GM18861 (cell line): ENCODE measurements around the gene PLCB2.

Experiments
- ATAC-seq: cut with Tn5 transposase; IDR thresholded peaks from one replicate; pipeline ENCODE4 v1.9.1; 2021; ENCODE audit not compliant: unreplicated experiment

The PLCB2 gene

DNA sequence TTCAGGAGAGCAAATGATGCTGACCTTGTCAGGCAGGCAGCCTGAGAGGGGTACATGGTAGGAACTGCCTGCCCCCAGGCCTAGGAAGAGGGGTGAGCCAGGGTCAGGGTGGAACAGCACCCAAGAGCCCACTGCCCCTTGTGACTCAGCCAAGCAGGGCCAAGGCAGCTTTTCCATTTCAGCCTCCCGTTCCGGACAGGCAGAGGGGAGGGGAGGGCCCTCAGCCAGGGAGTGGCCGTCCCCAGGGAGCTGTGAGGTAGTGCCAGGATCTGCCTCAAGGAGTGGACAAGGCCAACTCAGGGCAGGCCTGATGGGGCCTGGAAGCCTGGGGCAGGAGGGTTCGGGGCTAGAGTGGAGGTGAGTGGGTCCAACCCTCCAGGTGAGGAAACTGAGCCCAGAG, 19.8 kb downstream of the PLCB2 start:
- ATAC-seq = no peak

DNA sequence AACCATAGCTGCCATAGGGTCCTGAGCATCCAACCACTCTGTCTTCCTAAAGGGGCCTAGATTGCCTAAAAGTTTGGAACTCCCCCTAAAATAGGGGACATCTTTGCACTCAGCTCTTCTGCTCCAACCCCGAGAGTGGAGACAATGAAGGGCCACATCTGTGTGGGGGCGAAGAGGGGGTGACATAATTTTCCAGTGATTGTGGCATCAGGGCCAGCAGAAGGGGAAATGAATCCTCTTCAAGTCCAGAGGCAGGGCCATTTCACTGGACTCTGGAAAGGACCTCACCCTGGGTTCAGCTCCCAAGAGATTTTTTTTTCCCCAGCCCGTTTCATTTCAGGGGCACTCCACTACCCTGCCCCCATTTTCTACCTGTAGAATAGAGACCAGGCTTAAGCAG, 20.2 kb downstream of the PLCB2 start:
- ATAC-seq = no peak

DNA sequence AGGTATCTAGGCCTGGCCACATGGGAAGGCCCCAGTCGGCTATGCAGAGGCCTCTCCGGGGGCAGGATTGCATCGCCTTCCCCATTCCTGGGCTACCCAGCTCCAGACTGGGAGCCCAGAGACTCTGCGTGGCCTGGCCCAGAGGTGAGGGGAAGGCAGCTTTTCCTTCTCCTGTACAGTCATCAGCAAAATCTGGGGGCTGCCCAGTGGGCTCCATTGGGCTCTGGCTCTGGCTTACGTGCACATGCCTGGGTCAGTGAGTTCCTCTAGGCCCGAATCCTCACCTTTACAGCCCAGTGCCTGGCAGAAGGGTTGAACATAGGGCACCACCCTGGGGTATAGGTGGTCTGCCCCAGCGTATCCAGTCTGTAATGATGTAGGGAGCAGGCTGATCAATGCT, 20.9 kb downstream of the PLCB2 start:
- ATAC-seq = no peak

DNA sequence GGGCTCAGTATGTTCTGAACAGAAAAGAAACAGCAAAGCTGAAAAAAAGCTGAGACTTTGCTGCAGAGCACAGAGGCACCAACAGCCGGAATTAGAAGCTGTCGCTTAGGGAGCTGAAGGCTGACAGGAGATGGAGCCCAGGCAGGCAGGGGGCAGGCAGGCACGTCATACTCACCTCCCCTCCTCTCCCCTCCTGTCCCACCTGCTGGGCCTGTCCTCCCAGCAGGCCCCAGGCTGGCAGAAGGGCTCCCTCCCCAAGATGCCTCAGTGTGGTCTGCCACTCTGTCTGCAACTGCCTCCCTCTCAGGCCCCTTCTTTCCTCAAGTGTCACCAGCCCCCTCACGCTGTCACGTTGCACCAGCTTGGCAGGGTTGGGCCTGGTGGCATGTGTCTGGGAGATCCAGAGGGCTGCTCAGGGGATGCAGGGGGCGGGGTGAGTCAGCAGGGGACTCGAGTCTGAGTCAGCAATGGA, 21.6 kb downstream of the PLCB2 start:
- no peak for ATAC-seq

DNA sequence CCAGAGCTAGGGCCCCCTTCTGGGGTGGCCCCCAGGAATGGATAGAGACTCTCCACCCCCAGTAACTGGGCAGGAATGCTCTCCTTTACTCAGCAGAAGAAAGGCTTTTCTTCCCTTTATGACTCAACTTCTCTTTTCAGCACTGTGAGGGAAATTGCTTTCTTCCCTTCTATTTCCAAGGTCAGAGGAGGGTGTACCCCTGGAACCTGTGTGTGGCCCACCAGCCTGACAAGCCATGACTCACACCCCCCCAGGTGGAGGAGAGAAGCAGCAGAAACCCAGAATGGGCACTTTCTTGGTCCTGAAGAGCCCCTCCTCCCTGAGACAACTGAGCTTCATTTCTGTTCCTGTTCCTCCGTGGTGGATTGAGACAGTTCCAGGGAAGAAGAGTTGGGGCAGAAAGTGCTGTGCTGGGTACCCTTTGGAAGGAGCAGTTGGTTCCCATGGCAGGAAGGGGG, 22.2 kb downstream of the PLCB2 start:
- ATAC-seq = no peak

DNA sequence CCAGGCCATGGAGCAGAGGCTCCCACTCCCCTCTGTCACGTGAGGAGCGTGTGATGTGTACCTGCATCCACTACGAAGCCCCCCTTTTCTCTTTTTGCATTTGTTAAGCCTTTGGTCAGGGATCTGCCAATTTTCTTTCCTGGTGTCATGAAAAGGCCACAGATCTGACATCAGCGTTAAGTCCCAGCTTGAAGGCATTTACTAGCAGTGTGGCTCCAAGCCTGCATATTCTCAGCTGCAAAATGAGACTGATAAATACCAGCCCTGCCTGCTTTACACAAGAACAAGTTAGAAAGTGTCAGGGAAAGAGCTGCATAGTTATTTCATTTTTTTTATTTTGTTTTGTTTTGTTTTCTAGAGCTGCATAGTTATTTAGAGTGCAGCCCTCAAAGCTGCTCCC, 22.6 kb downstream of the PLCB2 start:
- no peak for ATAC-seq

DNA sequence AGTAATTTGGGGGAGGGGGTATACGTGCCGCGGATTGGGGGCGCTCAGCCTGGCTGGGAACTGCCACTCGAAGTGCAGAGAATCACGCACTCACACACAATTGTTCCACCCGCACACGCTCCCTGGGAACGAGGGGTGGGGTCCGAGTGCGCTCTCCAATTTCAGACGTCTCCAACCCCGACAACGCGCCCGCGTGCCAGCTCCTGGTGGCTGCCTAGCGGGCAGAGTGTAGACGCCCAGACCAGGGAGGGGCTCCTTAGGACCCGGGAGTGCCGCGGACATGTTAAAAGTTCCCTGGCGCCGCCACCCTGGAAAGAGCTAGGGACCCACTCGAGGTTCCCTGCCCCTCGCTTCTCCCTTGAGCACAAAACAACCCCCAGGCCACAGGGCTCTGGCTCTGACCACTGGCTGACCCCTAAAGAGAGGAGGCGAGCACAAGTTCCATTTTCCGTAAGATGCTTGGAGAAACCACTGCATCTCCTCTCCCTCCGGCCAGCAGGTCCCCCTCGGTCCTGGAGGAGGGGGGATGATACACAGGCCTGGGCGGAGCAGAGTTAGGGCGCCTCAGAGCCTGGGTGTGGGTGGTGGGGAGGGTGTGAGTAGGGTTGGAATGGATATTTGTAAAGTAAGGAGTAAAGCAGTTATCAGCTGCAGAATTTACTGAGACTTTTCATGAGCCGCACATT, 24.0 kb downstream of the PLCB2 start:
- ATAC-seq = no peak

DNA sequence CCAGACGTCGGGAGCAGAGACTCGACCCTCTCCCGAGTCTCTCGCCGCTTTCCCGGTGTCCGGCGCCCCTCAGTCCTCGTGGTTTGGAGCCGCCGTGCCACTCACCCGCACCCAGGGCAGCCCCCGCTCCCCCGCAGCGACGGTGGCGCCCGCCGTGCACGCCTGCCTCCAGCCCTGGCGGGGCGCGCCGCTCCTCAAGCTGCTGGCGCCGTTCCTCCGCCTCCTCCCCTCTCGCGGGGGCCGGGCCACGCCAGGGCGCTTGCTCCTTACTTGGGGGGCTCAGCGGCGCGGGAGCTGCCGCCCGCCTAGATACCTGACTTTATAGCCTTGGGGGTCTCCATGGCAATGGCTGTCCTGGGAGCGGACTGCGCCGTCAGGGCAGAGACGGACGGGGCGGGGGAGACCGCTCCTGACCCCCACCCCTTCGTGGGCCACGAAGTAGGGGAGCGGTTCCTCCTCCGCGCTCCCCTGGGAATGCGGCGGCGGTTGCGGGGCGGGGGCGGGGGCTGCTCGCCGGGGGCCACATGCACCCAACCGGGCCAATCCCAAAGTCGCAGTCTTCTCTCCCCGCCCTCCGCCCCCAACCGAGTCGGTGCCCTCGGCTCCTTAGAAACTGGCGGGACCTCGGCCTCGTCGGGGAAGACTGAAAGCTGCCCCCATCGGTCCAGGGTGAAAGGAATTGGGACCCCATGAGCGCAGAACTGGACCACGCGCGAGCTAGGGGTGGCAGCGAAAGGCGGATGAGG, 24.7 kb downstream of the PLCB2 start, which contains the start of gene ANKRD63:
Gene ANKRD63, minus strand, starts transcription at position 196 of the 746 bp plus-strand sequence. CDS start 478 bp downstream, outside the sequence.
- no peak for ATAC-seq

DNA sequence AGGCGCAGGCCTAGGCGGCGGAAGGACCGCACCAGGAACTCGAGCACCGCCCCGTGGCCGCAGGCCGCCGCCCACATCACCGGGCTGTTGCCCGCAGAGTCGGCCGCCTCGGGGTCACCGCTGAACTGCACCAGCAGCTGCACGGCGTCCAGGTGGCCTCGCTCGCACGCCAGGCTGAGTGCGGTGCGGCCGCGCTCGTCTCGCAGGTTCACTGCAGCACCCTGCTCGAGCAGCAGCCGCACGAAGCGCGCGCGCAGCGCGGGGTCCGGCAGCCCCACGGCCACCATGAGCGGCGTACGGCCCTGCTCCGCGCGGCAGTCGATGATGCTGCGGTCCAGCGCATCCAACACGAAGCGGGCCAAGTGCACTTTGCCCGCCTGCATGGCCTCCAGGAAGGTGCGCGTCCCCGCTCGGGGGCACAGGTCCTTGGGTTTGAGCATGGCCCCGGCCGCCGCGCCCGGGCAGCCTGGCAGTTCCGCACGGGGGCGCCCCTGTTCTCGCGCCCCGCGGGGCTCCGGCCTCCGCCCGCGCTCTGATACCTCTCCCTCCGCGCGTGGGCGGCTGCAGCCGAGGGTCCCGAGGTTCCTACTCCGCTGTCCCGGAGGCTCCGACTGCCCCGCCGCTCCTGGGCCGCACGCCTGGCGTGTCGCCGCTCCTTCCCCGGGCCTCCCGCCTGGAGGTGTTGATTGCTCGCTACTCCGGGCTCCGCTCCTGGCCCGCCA, 25.4 kb downstream of the PLCB2 start:
- ATAC-seq = no peak

DNA sequence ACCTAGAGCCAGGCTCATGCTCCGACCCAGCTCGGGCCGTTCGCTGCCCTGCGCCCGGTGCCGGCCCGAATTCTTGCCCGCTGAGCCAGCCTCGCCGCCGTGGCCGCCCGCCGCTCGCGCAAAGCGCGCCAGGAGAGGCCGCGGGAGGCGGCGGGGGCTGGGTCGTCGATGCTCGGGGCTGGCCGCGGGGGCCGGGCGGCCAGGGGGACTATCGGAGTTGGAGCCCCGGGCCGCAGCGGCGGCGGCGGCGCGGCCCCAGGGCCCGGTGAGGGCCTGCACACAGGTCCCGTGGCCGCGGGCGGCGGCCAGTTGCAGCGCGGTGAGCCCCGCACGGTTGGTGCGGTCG, 26.0 kb downstream of the PLCB2 start:
- no peak for ATAC-seq

DNA sequence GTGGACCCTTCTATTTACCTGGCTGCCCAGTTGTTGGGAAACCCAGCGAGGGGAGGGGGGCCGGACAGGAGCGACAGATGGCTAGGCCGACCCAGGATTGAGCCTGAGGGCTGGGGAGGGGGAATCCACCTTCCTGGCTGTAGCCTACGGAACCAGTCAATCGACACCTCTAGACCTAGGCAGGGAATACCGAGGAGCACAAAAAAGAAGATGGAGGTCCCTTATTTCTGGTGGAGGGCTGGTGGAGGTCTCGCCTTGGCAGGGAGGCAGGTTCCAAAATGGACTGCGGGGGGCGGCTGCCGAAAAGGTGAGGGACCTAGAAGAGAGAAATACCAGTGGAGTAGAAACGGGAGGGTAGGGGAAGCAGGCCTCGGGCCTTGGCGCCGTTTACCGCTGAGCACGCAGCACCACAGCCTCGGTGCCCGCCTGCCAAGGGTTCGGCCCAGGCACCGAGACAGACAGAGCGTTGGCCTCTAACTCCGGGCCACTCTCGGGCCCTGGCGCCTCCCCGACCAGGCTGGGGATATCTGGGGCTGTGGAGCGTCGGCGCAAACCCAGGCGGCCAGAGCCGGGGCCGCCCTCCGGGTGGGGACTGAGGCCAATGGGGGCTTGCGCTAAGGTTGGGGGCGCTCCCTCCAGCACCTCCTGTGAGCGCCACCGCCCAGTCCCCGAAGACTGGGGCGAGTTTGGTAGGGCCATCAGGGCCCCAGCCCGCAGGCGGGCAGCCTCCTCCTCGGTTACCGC, 26.5 kb downstream of the PLCB2 start:
- no peak for ATAC-seq

DNA sequence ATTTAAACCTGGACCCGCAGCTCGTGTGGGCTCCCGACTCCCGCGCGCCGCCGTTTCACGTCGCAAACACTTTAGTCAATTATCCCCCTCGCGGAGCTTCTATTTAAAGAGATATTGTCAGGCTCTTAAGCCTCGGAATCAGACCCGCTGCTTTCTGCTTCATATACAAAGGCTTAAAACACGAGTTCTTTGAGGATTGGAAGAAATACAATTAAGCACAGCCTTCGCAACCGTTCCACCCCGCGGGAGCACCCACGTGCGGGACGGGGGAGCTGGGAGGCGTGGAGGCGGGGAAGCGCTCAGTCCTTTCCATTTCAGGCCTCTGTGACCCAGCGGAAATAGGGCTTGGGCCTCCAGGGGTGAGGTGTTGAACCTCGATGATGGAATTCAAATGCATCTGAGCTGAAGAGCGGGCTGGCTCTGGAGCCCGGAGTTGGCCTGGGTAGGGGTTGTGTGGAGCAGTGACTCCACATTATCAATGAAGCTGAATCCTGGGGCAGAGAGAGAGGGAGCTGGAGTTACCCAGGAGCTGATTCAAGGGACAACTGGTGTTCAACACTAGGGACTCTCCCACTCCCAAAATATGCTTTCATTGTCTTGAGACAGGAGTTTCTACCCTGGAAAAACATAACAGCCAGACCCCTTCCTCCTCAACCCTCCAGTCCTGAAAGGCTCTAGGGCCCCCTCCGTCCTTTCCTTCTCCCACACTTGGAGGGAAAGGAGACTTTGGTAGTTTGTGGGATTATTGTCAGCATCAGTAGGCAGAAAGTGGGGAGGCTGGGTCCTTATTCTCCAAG, 27.3 kb downstream of the PLCB2 start:
- ATAC-seq = no peak

DNA sequence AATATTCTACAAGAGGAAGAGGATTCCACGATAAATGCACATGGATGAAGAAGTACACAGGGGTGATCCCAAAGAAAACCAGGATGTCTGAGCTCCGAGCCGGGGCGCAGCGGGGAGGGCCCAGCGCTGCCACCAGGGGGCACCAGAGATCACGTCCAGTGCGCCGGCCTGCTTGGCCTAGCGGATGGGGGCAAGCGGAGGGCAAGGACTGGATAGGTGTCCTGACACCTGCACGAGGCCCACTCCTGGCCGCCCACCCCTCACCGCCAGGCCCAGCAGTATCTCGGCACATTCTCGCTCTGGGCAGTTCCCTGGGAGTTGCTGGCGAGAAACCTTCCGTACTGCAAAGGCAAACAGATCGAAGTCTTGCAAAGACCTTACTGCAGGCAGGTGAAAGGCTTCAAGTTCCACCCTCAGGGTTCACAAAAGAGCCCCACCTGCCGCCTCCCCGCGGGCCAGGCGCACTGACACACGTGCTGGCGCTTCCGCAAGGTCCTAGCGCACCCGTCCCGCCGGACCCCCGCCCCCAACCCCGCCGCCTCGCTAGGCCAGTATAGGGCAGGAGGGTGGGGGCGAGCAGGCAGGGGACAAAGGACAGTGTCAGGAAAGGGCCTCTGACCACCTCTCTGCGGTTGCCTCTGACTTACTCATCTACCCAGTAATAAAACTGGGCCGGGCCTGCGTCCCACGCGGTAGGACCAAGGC, 28.1 kb downstream of the PLCB2 start:
- ATAC-seq = no peak

DNA sequence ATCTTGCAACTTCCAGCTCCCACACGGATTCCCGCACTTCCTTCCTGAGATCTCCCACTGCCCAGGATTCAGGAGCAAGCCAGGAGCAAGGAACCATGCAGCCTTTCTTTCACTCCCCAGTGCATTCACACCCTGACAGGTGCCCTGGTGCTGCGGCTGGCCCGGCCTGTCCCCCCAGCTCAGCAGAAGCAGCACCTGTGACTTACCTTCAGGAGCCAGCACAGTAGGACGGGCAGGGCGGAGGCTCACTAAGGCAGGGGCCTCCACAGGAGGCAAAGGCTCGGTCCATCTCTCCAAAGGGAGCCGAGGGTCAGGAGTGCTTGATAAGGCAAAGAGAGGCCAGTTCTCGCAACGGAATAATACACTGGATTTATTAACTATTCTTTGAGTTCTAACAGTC, 29.7 kb downstream of the PLCB2 start:
- ATAC-seq = no peak

DNA sequence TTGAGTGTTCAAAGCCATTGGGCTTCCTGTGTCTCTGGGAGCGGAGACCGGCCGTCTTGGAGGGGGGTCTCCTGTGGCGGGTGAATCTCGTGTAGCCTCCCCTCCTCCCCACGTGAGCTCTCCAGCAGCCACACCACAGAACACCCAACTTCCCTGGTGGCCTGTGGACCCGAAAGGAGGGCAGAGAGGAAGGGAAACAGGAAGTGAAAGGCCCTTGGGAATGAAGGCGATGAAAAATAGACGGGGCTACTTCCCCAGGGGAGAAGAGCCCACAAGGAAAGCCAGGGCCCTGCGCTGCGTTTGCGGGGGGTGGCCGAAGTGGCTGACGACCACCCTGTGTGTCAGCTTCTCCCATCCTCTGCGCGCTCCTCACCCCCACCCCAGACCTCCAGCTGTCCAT, 30.3 kb downstream of the PLCB2 start:
- no peak for ATAC-seq

DNA sequence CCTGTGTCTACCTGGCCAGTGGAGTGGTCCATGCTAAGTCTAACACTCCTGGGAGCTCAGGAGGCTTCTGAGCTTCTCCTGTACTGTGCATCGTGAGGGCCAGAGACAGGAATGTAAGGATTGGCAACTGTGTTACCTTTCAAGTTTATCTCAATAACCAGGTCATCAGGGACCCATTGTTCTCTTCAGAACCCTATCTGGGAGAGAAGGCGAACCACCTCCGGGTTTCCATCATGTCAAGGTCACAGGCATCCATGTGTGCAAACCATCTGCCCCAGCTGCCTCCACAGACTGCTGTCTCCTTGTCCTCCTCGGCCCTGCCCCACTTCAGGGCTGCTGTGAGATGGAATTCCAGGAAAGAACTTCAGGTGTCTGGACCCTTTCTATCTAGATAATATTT, 30.8 kb downstream of the PLCB2 start:
- no peak for ATAC-seq

DNA sequence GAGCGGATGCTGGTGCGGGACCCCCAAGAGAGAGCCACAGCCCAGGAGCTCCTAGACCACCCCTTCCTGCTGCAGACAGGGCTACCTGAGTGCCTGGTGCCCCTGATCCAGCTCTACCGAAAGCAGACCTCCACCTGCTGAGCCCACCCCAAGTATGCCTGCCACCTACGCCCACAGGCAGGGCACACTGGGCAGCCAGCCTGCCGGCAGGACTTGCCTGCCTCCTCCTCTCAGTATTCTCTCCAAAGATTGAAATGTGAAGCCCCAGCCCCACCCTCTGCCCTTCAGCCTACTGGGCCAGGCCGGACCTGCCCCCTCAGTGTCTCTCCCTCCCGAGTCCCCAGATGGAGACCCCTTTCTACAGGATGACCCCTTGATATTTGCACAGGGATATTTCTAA, 31.8 kb downstream of the PLCB2 start:
- ATAC-seq = no peak

DNA sequence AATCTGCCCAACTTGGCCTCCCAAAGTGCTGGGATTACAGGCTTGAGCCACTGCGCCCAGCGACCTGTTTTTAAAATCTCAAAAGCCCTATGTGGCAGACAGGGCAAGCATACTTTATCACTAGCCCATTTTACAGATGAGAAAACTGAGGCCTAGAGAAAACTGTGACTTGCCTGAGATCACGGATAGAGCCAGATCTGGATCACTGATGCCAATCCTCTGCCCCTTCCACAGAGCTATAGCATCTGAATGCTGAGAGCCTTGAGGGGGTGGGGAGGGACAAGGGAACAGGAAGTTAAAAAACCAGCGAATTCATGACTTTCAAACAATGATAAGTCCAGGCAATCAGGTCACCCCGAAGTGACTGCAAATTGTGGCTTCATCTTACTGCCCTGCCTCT, 32.2 kb downstream of the PLCB2 start:
- ATAC-seq = no peak

DNA sequence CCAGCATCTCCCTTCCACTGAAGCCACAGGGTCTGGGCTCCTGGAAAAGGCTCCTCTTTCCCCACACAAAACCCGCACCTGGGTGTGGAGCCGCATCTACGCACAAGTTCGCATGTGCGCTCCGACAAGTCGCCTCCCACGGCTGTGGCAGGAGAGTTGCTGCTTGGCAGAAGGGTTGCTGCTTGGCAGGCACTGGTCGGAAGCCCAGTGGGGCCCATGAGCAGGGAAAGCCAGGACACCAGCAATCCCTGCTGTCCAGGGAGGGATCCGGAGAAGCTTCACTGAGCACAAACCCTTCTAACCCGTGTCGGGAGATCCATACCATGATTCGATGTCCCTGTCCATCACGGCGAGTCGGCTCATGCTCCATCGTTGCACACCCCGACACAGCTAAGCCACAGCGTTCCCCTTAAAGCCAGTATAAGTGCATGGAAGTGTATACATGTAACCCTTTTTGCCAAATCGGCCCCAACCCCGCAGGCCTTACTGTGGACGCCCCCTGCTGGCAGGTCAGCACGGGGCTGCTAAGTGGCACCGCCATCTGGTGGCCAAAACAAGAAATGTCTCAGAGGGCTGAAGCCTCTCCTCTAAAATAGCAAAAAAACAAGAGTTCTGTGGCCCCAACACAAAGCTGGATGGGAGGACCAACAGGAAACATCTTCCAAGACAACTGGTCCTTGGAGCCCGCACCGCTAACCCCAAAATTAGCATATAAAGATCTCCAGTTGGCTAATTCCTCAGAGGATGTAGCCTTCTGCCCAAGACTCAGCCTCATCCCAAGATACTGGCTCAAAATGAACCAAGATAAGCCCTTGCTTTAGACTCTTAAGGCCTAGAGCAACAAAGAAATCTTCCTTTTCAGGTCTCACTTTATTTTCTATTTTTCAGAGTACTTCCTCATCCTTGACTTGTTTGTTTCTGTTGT, 33.1 kb downstream of the PLCB2 start:
- no peak for ATAC-seq
